H1 (cell line): ENCODE results near the gene PI4K2A. TPM values are rescaled to one million over a fixed set of nuclear protein-coding genes. Genes with fewer than 3 reads are reported as not detected.

Experiments used
- BACH1 ChIP-seq: IDR thresholded peaks from 2 replicates; pipeline ENCODE4 v1.6.1; 2012; ENCODE audit warnings: low read length, improper control_type of control experiment
- BRCA1 ChIP-seq: IDR thresholded peaks from 2 replicates; pipeline ENCODE4 v1.6.1; 2012; ENCODE audit warnings: low read depth, low read length, improper control_type of control experiment
- CBX8 ChIP-seq: fragments of 300-800, 300-1000 bp; sonication (generic); IDR thresholded peaks from 2 replicates; pipeline ENCODE4 v1.7.1; 2016; ENCODE audit warnings: low read depth, low read length, borderline replicate concordance
- EGR1 ChIP-seq: IDR thresholded peaks from 2 replicates; pipeline ENCODE4 v1.6.1; 2011; ENCODE audit warnings: low read depth, low read length, borderline replicate concordance
- EP300 ChIP-seq, 2 experiments: IDR thresholded peaks; 1 replicate in 1 of 2; 2 replicates in 1 of 2; pipeline ENCODE4 v1.6.1; 2011 to 2012; ENCODE audit warnings: low read depth in 2 of 2, low read length in 2 of 2, mild to moderate bottlenecking in 2 of 2, borderline replicate concordance in 1 of 2, inconsistent platforms in 1 of 2, moderate library complexity in 1 of 2
- EZH2 ChIP-seq: fragments of 200-600 bp; sonication (generic); IDR thresholded peaks from 2 replicates; pipeline ENCODE4 v1.7.1; 2012; ENCODE audit warnings: low read depth, mild to moderate bottlenecking, moderate library complexity, low read length, inconsistent platforms; ENCODE audit not compliant: severe bottlenecking
- GABPA ChIP-seq: IDR thresholded peaks from 2 replicates; pipeline ENCODE4 v1.6.1; 2011; ENCODE audit warnings: mild to moderate bottlenecking, low read length, moderate library complexity, borderline replicate concordance; ENCODE audit not compliant: insufficient read depth
- JUN ChIP-seq: IDR thresholded peaks from 2 replicates; pipeline ENCODE4 v1.6.1; 2011; ENCODE audit warnings: low read depth, mild to moderate bottlenecking, improper control_type of control experiment, low read length
- JUND ChIP-seq: IDR thresholded peaks from 2 replicates; pipeline ENCODE4 v1.6.1; 2011; ENCODE audit warnings: mild to moderate bottlenecking, improper control_type of control experiment, low read length
- KDM1A ChIP-seq: fragments of 200-600, 300-600 bp; sonication (generic); IDR thresholded peaks from 2 replicates; pipeline ENCODE4 v1.7.1; 2016; ENCODE audit warnings: mild to moderate bottlenecking, low read length, borderline replicate concordance
- KDM5A ChIP-seq: fragments of 200-600 bp; IDR thresholded peaks from 2 replicates; pipeline ENCODE4 v1.7.1; 2012; ENCODE audit warnings: mild to moderate bottlenecking, low read length, inconsistent platforms, mixed read lengths
- RAD21 ChIP-seq, 2 experiments: IDR thresholded peaks in 1 of 2; conservative IDR thresholded peaks in 1 of 2; 2 replicates each; pipeline ENCODE4 v1.6.1; 2011; ENCODE audit warnings: low read depth in 2 of 2, low read length in 2 of 2, improper control_type of control experiment in 1 of 2, inconsistent platforms in 1 of 2, mild to moderate bottlenecking in 1 of 2, moderate library complexity in 1 of 2
- RFX5 ChIP-seq: IDR thresholded peaks from 2 replicates; pipeline ENCODE4 v1.6.1; 2011; ENCODE audit warnings: low read depth, low read length, improper control_type of control experiment, borderline replicate concordance
- SAP30 ChIP-seq: fragments of 300-600 bp; sonication (generic); IDR thresholded peaks from 2 replicates; pipeline ENCODE4 v1.7.1; 2012; ENCODE audit warnings: low read length, moderate library complexity, mild to moderate bottlenecking, inconsistent platforms; ENCODE audit not compliant: insufficient read depth, insufficient replicate concordance
- SP2 ChIP-seq: IDR thresholded peaks from 2 replicates; pipeline ENCODE4 v1.6.1; 2012; ENCODE audit warnings: mild to moderate bottlenecking, low read length, inconsistent platforms
- SP4 ChIP-seq: IDR thresholded peaks from 2 replicates; pipeline ENCODE4 v1.6.1; 2012; ENCODE audit warnings: low read length, inconsistent platforms
- TEAD4 ChIP-seq: IDR thresholded peaks from 2 replicates; pipeline ENCODE4 v1.6.1; 2012; ENCODE audit warnings: low read depth, low read length, inconsistent platforms, mixed read lengths
- YY1 ChIP-seq: IDR thresholded peaks from 2 replicates; pipeline ENCODE4 v1.6.1; 2011; ENCODE audit warnings: low read depth, mild to moderate bottlenecking, low read length
- ZNF274 ChIP-seq: IDR thresholded peaks from 2 replicates; pipeline ENCODE4 v1.7.0; 2012; ENCODE audit warnings: low read length, borderline replicate concordance; ENCODE audit errors: extremely low read depth
- polyA plus RNA-seq, 7 experiments: library from polyadenylated mRNA; depleted of rRNA in 3 of 7; stranded (reverse) in 5 of 7; unstranded in 2 of 7; fragments of >200 nt in 5 of 7; fragments of 200-250 nt in 2 of 7; gene quantifications; 1 replicate in 5 of 7; 2 replicates in 1 of 7; 4 replicates in 1 of 7; pipeline versions ENCODE4 v1.2.1 to v1.2.3, GENCODE V29; 2011 to 2013; ENCODE audit warnings: missing spikeins in 2 of 7, mixed read lengths in 2 of 7
- total RNA-seq: library from RNA; stranded (reverse); fragmentation: NEBNext Ultra II Directional; extraction: Animal tissue kit (Norgen Biotek cat#: 25700); gene quantifications from 2 replicates; pipeline ENCODE4 v1.2.1, GENCODE V29; 2021
- TF ChIP-seq, protein P1 (sequence below): IDR thresholded peaks from 2 replicates; pipeline ENCODE4 v1.6.1; 2012; ENCODE audit warnings: low read length, inconsistent platforms
- TF ChIP-seq, protein P2 (sequence below): IDR thresholded peaks from 2 replicates; pipeline ENCODE4 v1.6.1; 2012; ENCODE audit warnings: inconsistent platforms

PI4K2A gene
- total and polyA plus RNA-seq, 2 of the 8 experiments (the other 6 are each of a cell fraction or from before 2014, with no cell fraction given), result 20.7 to 21.9 TPM

DNA sequence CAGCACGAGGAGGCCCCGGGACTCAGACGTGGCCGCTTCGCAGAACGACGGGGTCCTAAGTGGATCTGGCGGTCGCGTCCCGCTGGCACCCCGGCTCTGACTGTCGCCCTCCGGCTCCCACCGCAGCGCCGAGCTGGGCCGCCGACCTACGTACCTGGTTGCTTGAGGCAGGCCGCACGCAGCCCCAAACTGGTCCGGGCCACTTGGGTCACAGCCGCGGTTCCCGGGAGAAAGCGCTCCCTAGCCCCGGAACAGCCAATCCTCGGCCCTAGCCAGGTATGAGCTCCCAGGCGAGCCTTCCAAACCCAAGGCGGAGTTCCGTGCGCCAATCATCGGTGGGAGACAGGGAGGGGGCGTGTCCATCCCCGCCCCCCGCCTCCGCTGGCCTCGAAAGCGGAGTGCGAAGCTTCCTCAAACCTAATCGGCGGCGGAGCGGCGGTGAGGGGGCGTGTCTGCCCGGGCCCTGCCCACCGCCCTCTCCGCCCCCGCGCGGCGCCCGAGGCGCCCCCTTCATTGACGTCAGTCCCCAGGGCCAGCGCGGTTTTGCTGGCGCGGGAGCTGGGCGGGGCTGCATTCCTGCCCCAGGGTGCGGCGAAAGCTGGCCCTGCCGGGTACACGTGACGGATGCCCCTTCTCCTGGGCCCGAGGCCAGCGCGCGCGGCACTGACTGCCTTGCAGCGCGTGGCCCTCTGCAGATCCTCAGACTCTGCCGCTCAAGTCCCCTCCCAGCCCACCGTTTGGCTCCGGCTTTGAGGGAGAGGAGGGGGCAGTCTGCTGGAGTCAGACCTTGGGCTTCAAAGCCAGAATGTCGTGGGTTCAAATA is 46.7 kb downstream of the PI4K2A start, which contains the start of gene AVPI1 (continued):
- TF ChIP-seq KDM5A (no peak), SP2 (no peak), BACH1 (no peak), JUN (no peak), SP4 (peak; percentile 84; the same call in 1 of the 2 replicates), SAP30 (no peak), RFX5 (no peak), GABPA (0 out of 2 replicates have a peak, but pooled peaks have one; percentile 21), JUND (no peak), YY1 (no peak), BRCA1 (no peak), KDM1A (no peak), RAD21 (IDR thresholded peaks at IDR 0.05 in 1 of 2, conservative IDR thresholded peaks at IDR 0.05 in 1 of 2; ENCODE audit: low read depth in 2 of 2, low read length in 2 of 2) (no peak), EGR1 (peak; percentile 100), CBX8 (no peak), TEAD4 (peak; percentile 97), EP300 (IDR thresholded peaks at IDR 0.05; ENCODE audit: borderline replicate concordance in 1 of 2, low read depth in 2 of 2, low read length in 2 of 2) (peak in 1 of 2 experiments; percentile 5; a peak in 1 of 3 replicates), ZNF274 (no peak), EZH2 (no peak)
- TF ChIP-seq, protein P1, sequence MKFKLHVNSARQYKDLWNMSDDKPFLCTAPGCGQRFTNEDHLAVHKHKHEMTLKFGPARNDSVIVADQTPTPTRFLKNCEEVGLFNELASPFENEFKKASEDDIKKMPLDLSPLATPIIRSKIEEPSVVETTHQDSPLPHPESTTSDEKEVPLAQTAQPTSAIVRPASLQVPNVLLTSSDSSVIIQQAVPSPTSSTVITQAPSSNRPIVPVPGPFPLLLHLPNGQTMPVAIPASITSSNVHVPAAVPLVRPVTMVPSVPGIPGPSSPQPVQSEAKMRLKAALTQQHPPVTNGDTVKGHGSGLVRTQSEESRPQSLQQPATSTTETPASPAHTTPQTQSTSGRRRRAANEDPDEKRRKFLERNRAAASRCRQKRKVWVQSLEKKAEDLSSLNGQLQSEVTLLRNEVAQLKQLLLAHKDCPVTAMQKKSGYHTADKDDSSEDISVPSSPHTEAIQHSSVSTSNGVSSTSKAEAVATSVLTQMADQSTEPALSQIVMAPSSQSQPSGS, result peak; percentile 35; the same call in 1 of the 2 replicates
- TF ChIP-seq, protein P2, sequence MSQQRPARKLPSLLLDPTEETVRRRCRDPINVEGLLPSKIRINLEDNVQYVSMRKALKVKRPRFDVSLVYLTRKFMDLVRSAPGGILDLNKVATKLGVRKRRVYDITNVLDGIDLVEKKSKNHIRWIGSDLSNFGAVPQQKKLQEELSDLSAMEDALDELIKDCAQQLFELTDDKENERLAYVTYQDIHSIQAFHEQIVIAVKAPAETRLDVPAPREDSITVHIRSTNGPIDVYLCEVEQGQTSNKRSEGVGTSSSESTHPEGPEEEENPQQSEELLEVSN, result peak; percentile 94
